Activated CD4-positive, alpha-beta T cell treated with anti-CD3 and anti-CD28 coated beads, Interleukin-2, amount 10 ng/mL, durations not matched to agents 7 days and 5 days (primary cell): Measurements from ENCODE around the gene GREM2. TPM values are rescaled to one million over a fixed set of nuclear protein-coding genes. Genes with fewer than 3 reads are reported as not detected.

Experiments
- CTCF ChIA-PET: fragments of 350-600 bp; sonication (Branson Sonifier 250); formaldehyde crosslinking; loops from one replicate; lab custom pipeline; 2021; ENCODE audit warnings: antibody characterized with exemption; lab: Charles Lee
- POLR2A ChIA-PET: fragments of 350-600 bp; sonication (Branson Sonifier 250); formaldehyde crosslinking; loops from one replicate; lab custom pipeline; 2021; ENCODE audit warnings: antibody characterized with exemption; lab: Charles Lee
- DNase-seq: peaks from one replicate; pipeline ENCODE4 v3.0.0-alpha.2; 2020
- H3K27ac Mint-ChIP-seq: one replicate; pipeline ENCODE4 v1.8.0; 2021; ENCODE audit warnings: mild to moderate bottlenecking, moderate library complexity, mixed read lengths
- H3K27me3 Mint-ChIP-seq: one replicate; pipeline ENCODE4 v1.8.0; 2021; ENCODE audit warnings: mixed read lengths
- H3K36me3 Mint-ChIP-seq: one replicate; pipeline ENCODE4 v1.8.0; 2021; ENCODE audit warnings: low read depth, mixed read lengths
- H3K4me1 Mint-ChIP-seq: one replicate; pipeline ENCODE4 v1.8.0; 2021; ENCODE audit warnings: mixed read lengths
- H3K4me3 Mint-ChIP-seq: one replicate; pipeline ENCODE4 v1.8.0; 2021; ENCODE audit warnings: mild to moderate bottlenecking, moderate library complexity, mixed read lengths
- H3K9me3 Mint-ChIP-seq: one replicate; pipeline ENCODE4 v1.8.0; 2021; ENCODE audit warnings: mixed read lengths
- total RNA-seq, 2 experiments: library from RNA; stranded (reverse); gene quantifications; one replicate each; pipeline ENCODE4 v1.2.3, GENCODE V29; 2021

Gene GREM2
- under 1 TPM; 0.42 to 0.52 TPM for total RNA-seq

DNA sequence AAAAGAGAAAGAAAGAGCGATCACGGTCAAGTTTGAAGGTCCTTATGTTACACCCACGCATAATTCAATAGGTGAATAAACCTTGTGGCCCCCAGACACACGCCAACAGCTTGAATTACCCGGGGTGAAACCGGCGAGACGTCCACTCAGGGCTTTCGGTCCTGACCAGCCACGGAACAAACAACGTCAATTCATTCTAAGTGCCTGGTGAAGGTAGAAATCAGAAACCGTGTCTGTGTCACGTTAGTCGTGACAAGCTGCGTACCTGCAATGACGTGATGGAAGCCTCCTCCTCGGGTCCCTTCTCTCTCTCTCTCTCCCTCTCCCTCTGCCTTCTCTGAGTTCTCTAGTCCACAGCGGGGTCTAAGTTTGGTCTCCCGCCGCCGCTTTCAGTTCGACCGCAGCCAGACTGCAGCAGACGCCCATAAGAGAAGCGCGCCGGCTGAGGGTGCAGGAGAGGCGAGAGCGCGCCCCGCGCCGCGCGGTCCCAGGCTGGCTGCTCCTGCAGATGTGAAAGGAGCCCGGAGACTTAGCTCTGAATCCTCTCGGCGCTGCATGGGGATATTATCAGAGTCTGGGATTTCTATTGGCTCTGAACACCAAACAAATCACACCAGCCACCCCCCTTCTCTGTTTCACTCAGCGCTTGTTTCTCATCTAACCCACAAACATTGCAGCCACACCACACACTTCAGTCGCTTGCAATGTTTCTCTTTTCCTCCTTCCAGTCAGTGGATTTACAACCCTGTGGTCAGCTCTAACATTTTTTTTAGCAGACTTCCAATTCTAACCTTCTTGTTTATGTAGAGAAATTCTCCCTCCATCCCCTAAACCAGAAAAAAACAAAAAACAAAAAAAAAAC, at the start of gene GREM2:
Gene GREM2, minus strand, starts transcription at position 537 of the 862 bp plus-strand sequence. CDS start 118,680 bp downstream, outside the sequence.
- H3K4me1 Mint-ChIP-seq, result peaks cover 32% of the 10 kb centered on the region
- peaks cover 40% of the 10 kb centered on the region for H3K27me3 Mint-ChIP-seq
- no peaks in the 10 kb centered on the region for H3K36me3 Mint-ChIP-seq
- H3K4me3 Mint-ChIP-seq, result peak within 1 kb of the TSS; percentile 84
- DNase-seq, result peak; percentile 42
- H3K27ac Mint-ChIP-seq, result peak within 1 kb of the TSS; percentile 88
- ChIA-PET CTCF (no interaction called here), POLR2A (interaction anchor here (0.6 kb wide), 1 partner anchor 874 kb away, joined by 3 read pairs; no protein-coding TSS in a partner anchor)
- no peaks in the 10 kb centered on the region for H3K9me3 Mint-ChIP-seq

DNA sequence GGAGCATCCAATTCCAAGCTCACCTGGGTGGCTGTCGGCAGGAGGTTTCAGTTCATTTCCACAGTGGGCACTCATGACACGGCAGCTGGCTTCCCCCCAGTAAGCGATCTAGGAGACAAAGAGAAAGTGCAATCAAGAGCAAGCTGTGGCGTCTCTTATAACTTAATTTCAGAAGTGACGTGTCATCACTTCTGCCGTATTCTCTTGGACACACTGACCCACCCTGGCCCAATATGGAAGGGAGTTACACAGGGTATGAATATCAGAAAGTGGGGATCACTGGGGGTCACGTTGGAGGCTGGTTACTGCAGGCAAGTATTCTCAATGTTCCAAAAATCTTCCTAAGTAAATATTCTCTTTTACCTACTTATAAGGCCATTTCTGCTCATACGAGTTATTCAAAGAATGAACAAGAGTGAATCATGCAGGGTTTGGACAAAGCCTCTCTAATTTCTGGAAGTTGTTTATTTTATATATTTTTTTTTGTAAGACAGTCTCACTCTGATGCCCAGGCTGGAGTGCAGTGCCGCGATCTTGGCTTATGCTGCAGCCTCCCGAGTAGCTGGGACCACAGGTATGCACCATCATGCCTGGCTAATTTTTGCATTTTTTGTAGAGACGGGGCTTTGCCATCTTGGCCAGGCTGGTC, 46.5 kb upstream of the GREM2 start:
- Mint-ChIP-seq H3K4me3 (no peak overlapping the region), H3K4me1 (no peaks in the 10 kb centered on the region), H3K27me3 (no peaks in the 10 kb centered on the region), H3K36me3 (no peaks in the 10 kb centered on the region), H3K9me3 (peaks cover 3% of the 10 kb centered on the region), H3K27ac (no peak overlapping the region)
- ChIA-PET POLR2A (no interaction called here), CTCF (no interaction called here)
- no peak for DNase-seq

DNA sequence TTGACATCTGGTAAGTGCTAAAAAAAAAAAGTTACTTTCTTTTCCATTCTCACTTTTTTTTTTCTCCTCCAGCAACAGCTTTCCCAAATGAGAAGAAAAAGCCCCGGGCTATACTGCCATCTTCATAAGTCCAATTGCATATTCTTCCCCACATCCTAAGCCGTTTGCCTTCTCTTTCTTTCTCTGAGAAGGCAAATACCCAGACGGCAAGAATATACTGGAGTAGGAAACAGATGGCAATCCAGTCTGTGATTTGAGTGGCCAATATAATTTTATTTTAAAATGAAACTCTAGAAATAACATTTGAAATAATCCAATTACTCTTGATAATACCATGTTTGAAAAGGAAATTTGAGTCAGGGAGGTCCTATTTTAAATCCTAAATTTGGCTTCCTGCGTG, 44.6 kb upstream of the GREM2 start:
- POLR2A ChIA-PET, result no interaction called here
- H3K4me1 Mint-ChIP-seq, result no peaks in the 10 kb centered on the region
- no peak for DNase-seq
- peaks cover 3% of the 10 kb centered on the region for H3K9me3 Mint-ChIP-seq
- H3K36me3 Mint-ChIP-seq, result no peaks in the 10 kb centered on the region
- H3K4me3 Mint-ChIP-seq, result no peak overlapping the region
- CTCF ChIA-PET, result no interaction called here
- H3K27ac Mint-ChIP-seq, result no peak overlapping the region
- H3K27me3 Mint-ChIP-seq, result peaks cover 2% of the 10 kb centered on the region

DNA sequence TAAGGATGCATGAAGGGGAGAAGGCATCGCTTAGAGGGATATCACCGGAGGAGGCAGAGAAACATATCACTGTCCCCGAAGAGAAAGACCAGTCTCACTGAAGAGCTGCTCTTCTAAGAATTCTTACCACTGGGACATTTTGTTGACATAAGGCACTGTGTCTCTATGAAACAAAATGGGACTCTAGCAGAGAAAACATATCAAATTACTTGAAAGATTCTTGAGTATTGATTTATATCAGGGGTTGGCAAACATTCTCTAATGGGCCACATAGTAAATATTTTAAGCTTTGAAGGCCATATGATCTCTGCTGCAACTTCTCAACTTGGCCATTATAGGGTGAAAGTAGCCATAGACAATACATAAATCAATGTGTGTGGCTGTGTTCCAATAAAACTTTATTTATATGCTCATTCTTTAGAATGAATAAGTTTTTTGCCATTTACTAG, 41.0 kb upstream of the GREM2 start:
- peaks cover 2% of the 10 kb centered on the region for H3K27me3 Mint-ChIP-seq
- CTCF ChIA-PET, result no interaction called here

DNA sequence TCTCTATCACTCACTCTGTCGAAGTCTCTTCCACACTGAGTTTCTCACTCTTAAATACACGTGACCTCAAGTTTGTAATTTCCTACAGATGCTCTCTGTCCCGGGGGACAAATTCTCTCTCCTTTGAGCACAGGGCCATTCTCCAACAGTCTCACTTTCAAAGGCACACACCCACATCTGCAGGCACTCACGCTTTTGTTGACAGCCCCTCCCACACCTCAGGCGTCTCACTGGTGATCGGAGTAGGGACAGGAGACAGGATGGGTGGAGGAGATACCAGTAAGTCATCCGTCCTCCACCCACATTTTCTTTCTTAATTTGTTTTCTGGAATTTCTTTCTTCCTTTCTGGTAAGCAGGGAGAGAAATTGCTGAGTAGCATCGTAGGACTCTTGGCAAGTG, 40.6 kb upstream of the GREM2 start:
- Mint-ChIP-seq H3K4me1 (no peaks in the 10 kb centered on the region), H3K27me3 (peaks cover 2% of the 10 kb centered on the region), H3K9me3 (no peaks in the 10 kb centered on the region), H3K4me3 (no peak overlapping the region), H3K27ac (no peak overlapping the region), H3K36me3 (no peaks in the 10 kb centered on the region)
- POLR2A ChIA-PET, result no interaction called here
- CTCF ChIA-PET, result no interaction called here
- DNase-seq, result no peak

More for the DNA sequence above, 41.0 kb upstream of the GREM2 start:
- POLR2A ChIA-PET, result no interaction called here
- Mint-ChIP-seq H3K4me1 (no peaks in the 10 kb centered on the region), H3K4me3 (no peak overlapping the region), H3K9me3 (no peaks in the 10 kb centered on the region), H3K27ac (no peak overlapping the region), H3K36me3 (no peaks in the 10 kb centered on the region)
- DNase-seq, result no peak

DNA sequence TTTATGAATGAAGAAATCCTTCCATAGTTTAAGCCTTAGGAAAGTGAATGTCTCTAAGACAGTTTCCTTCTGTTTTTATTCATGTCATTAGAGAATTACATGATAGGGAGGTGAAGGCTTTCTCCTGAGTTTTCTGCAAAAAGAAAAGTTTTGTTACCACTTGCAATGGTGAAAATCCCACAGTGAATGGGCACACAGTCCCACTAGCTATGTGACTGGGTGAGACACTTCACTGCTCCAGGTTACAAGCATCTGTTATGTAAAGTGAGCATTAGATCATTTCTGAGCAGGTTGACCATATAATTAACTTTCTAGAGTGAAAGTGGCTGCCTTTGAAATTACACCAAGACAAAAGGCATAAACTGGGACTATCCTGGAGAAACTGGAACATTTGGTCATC, 38.9 kb upstream of the GREM2 start:
- H3K9me3 Mint-ChIP-seq, result no peaks in the 10 kb centered on the region
- no peaks in the 10 kb centered on the region for H3K36me3 Mint-ChIP-seq
- H3K27ac Mint-ChIP-seq, result no peak overlapping the region
- H3K27me3 Mint-ChIP-seq, result peaks cover 2% of the 10 kb centered on the region
- POLR2A ChIA-PET, result no interaction called here
- H3K4me3 Mint-ChIP-seq, result no peak overlapping the region
- CTCF ChIA-PET, result no interaction called here
- no peaks in the 10 kb centered on the region for H3K4me1 Mint-ChIP-seq
- DNase-seq, result no peak

DNA sequence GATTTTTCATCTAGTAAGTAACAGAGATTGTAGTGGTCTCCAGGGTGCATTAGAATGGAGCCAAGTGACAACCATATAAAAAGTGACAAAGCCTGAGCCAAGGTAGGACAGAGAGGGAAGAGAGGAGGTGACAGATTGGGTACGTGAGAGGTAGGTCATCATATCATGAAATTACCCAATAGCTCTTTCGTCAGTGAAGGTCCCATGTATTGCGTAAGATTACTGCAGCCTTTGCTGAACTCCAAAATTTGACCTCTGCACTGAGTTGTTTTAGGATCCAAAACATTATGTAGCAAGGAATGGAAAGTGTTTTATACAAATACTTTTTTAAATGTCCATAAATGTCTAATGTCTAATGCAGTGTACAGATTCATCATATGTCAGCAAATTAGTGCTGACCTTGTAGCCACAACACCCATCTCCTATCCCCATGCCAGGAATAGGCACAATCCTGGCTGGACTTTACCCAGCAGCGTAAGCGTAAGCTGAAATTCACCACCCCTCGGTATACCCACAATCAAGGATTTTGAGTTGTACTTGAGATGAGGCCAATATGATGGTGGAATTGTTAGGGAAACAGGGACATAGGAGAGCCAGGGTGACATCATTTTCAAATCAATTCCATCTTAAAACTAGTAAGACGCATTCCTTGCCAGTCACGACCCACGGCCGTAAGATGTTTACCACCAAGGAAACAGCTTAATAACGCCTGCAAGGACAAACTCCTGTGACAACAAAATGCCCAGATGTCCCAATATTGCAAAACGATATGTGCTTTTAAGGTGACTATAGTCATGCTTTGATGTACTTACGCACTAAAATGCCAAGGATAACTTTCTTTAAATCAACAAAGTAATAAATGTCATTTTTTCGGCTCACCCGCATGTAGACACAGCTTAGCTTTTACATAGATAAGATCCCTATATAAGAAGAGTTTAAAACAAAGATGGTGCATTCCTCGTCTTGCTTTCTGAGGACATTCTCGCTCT, 38.1 kb upstream of the GREM2 start:
- H3K36me3 Mint-ChIP-seq, result no peaks in the 10 kb centered on the region
- no peaks in the 10 kb centered on the region for H3K4me1 Mint-ChIP-seq
- no peaks in the 10 kb centered on the region for H3K9me3 Mint-ChIP-seq
- no peak overlapping the region for H3K27ac Mint-ChIP-seq
- peaks cover 2% of the 10 kb centered on the region for H3K27me3 Mint-ChIP-seq
- DNase-seq, result no peak
- H3K4me3 Mint-ChIP-seq, result no peak overlapping the region
- POLR2A ChIA-PET, result no interaction called here
- CTCF ChIA-PET, result no interaction called here

DNA sequence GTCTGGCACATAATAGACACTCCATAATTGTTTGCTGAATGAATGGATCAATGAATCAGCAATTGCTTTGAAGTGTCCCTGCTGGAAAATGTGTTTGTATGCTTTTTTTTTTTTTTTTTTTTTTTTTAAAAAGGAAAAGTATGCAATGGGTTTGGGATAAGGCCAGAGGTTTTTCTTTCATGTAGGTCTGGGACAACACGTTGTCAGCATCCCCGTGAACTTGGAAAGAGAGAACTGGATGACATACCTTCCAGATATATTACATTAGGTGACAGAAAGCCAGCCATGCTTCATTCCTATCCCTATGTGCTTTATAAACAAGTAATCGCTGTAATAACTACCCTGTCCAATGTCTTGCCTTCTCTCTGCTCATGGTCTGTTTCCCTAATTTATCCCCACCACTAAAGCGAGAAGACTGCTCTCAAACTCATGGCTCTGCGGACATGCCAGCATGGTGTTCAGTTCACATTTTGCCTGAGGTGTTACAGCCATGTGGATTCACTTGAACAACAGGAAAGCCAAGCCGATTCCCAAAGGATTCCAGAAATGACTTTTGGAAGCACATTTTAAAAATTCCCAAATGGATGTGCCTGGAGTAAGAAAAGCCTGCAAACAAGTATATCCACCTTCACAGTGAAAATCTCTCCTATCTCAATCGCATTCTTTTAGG, 34.8 kb upstream of the GREM2 start:
- H3K27me3 Mint-ChIP-seq, result peaks cover 1% of the 10 kb centered on the region
- H3K4me3 Mint-ChIP-seq, result no peak overlapping the region
- ChIA-PET CTCF (interaction anchor here (0.6 kb wide), 2 partner anchors 9 to 768 kb away, joined by 3 read pairs; no protein-coding TSS in a partner anchor), POLR2A (no interaction called here)
- no peak overlapping the region for H3K27ac Mint-ChIP-seq
- no peaks in the 10 kb centered on the region for H3K9me3 Mint-ChIP-seq
- H3K36me3 Mint-ChIP-seq, result no peaks in the 10 kb centered on the region
- no peak for DNase-seq
- H3K4me1 Mint-ChIP-seq, result no peaks in the 10 kb centered on the region

DNA sequence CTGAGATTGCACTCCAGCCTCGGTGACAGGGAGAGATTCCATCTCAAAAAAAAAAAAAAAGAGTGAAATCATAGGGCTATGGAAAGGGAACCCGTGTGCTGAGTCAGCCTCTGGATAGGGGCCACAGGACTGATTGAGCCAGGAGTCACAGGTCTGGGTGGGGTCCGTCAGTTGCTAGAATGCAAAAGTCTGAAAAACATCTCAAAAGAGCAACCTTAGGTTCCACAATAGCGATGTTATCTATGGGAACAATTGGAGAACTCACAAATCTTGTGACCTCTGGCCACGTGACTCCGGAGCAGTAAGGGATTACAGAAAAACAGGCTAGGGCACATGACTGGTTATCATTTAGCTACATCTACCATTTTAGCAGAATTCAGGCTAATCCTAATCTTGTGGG, 32.8 kb upstream of the GREM2 start:
- H3K27ac Mint-ChIP-seq, result no peak overlapping the region
- H3K4me1 Mint-ChIP-seq, result no peaks in the 10 kb centered on the region
- POLR2A ChIA-PET, result no interaction called here
- DNase-seq, result no peak
- no peaks in the 10 kb centered on the region for H3K9me3 Mint-ChIP-seq
- peaks cover 1% of the 10 kb centered on the region for H3K27me3 Mint-ChIP-seq
- CTCF ChIA-PET, result no interaction called here
- no peaks in the 10 kb centered on the region for H3K36me3 Mint-ChIP-seq
- no peak overlapping the region for H3K4me3 Mint-ChIP-seq

DNA sequence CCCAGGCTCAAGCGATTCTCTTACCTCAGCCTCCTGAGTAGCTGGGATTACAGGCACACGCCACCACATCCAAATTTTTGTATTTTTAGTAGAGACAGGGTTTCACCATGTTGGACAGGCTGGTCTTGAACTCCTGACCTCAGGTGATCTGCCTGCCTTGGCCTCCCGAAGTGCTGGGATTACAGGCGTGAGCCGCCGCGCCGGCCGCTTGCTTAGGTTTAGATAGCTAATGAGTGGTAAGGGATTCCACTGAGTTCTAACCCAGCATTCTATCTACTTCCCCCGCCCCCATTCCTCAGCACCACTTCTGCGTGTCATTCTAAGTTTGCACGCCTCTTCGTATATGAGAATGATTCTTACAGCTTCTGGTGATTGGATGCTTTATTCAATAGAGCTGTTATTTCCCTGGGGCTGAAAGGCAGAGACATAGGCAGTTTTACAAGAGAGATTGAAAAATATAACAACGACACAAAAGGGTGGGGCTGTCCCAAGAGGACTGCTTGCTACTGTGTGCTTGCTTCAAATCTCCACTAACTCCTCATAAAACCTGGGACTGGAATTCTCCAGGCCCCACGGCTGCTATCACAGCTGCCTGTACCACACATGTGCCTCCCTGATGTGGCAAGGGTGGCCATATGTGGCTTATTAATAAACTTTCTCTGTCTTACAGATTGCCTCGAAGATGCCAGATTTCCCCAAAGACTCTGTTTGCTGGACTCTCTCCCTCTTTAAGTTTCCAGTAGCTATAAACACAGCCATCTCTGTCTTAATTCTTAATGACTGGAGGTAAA, 23.7 kb upstream of the GREM2 start:
- DNase-seq, result no peak
- CTCF ChIA-PET, result no interaction called here
- Mint-ChIP-seq H3K36me3 (no peaks in the 10 kb centered on the region), H3K27ac (no peak overlapping the region), H3K9me3 (peaks cover 8% of the 10 kb centered on the region), H3K4me1 (no peaks in the 10 kb centered on the region), H3K27me3 (no peaks in the 10 kb centered on the region), H3K4me3 (no peak overlapping the region)
- POLR2A ChIA-PET, result no interaction called here

DNA sequence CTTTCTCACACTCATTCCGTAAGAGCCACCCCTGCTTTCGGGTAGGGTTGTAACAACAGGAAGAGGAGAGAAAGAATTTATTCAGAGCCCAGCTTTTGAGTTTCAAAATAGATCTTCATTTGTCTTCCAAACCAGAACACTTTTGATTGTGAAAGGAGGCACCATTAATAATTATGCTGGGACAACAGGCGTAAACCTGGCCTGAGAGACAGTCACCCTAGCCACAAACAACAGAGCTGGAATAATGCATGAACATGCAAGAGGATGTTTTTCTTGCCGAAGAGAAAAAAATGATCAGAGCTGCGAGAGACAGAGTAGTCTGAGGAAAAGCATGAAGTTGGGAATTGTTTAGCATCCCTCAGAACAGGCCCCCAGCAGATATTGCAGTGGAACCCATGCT, 18.5 kb upstream of the GREM2 start:
- ChIA-PET CTCF (interaction anchor here (0.6 kb wide), 1 partner anchor 47 kb away, joined by 3 read pairs; no protein-coding TSS in a partner anchor), POLR2A (no interaction called here)
- H3K9me3 Mint-ChIP-seq, result peaks cover 4% of the 10 kb centered on the region
- no peaks in the 10 kb centered on the region for H3K27me3 Mint-ChIP-seq
- H3K4me3 Mint-ChIP-seq, result no peak overlapping the region
- no peak for DNase-seq
- no peaks in the 10 kb centered on the region for H3K36me3 Mint-ChIP-seq
- H3K4me1 Mint-ChIP-seq, result no peaks in the 10 kb centered on the region
- H3K27ac Mint-ChIP-seq, result no peak overlapping the region
